AG04449 (cell line): ENCODE measurements around the gene TCF7L2.

Experiments used
- CTCF ChIA-PET: fragments of 350-600 bp; formaldehyde crosslinking; extraction: SDS; loops from one replicate; lab custom pipeline; 2021; ENCODE audit warnings: antibody characterized with exemption; lab: Yijun Ruan, JAX
- POLR2A ChIA-PET: fragments of 400-600, 350-600 bp; formaldehyde crosslinking; extraction: SDS; loops from one replicate; lab custom pipeline; 2020; ENCODE audit warnings: antibody characterized with exemption, inconsistent platforms; lab: Yijun Ruan, JAX
- DNase-seq: peaks from one replicate; pipeline ENCODE4 v3.0.0-alpha.2; 2010; ENCODE audit warnings: low read depth, low spot score
- H3K4me3 ChIP-seq: 2 replicates; pipeline ENCODE4 v1.5.1; 2011; ENCODE audit warnings: low read depth, mild to moderate bottlenecking, control low read depth, low read length
- CTCF ChIP-seq: IDR thresholded peaks from one replicate; pipeline ENCODE4 v1.5.1; 2011; ENCODE audit warnings: mild to moderate bottlenecking, moderate library complexity, low read length, control low read depth, inconsistent platforms; ENCODE audit not compliant: insufficient read depth; ENCODE audit errors: missing control alignments

Gene TCF7L2

GRCh38 chr10:112912410-112912928, 37.6 kb upstream of the TCF7L2 start:
- H3K4me3 ChIP-seq, result no peak overlapping the region
- ChIA-PET POLR2A (no interaction called here), CTCF (no interaction called here)
- TF ChIP-seq CTCF, result no peak
- DNase-seq, result no peak

- DNase-seq, result no peak
- no peak overlapping the region for H3K4me3 ChIP-seq
- ChIA-PET CTCF (interaction anchor here (0.8 kb wide), 1 partner anchor 376 kb away, joined by 3 read pairs; no protein-coding TSS in a partner anchor), POLR2A (interaction anchor here (0.6 kb wide), 1 partner anchor 160 kb away, joined by 3 read pairs; no protein-coding TSS in a partner anchor)
- TF ChIP-seq CTCF, result no peak
Measured at GRCh38 chr10:112913255-112913654, 36.8 kb upstream of the TCF7L2 start.

- no peak overlapping the region for H3K4me3 ChIP-seq
- DNase-seq, result no peak
- TF ChIP-seq CTCF, result no peak
- ChIA-PET POLR2A (no interaction called here), CTCF (interaction anchor here (0.8 kb wide), 1 partner anchor 376 kb away, joined by 3 read pairs; no protein-coding TSS in a partner anchor)
Measured at GRCh38 chr10:112913661-112914287, 36.3 kb upstream of the TCF7L2 start.

- no peak overlapping the region for H3K4me3 ChIP-seq
- ChIA-PET POLR2A (no interaction called here), CTCF (interaction anchor here (0.8 to 1.6 kb wide), 2 partner anchors 375 to 442 kb away, joined by 3 read pairs; no protein-coding TSS in a partner anchor)
- no peak for TF ChIP-seq CTCF
- no peak for DNase-seq
Measured at GRCh38 chr10:112914288-112914952, 35.6 kb upstream of the TCF7L2 start.

- CTCF ChIA-PET, result interaction anchor here (1.6 kb wide), 1 partner anchor 444 kb away, joined by 3 read pairs; no protein-coding TSS in a partner anchor
- no peak for TF ChIP-seq CTCF
- POLR2A ChIA-PET, result no interaction called here
- H3K4me3 ChIP-seq, result no peak overlapping the region
- no peak for DNase-seq
Measured at GRCh38 chr10:112915590-112916572, 34.2 kb upstream of the TCF7L2 start.
